Lower leg skin (tissue), 3 donors: Measurements from ENCODE around the gene RGS10.

Experiments used
- POLR2A ChIP-seq, 2 donors: fragments of 450-650 bp; IDR thresholded peaks; one replicate each; pipeline ENCODE4 v1.6.1; 2016 to 2017; ENCODE audit warnings: antibody characterized with exemption in 2 of 2, mild to moderate bottlenecking in 1 of 2, moderate library complexity in 1 of 2
- TF ChIP-seq, protein P1 (sequence below), 3 donors: fragments of 450-650 bp; IDR thresholded peaks; one replicate each; pipeline ENCODE4 v1.5.1; 2016; ENCODE audit warnings: antibody characterized with exemption in 3 of 3, mild to moderate bottlenecking in 3 of 3, moderate library complexity in 2 of 3

DNA sequence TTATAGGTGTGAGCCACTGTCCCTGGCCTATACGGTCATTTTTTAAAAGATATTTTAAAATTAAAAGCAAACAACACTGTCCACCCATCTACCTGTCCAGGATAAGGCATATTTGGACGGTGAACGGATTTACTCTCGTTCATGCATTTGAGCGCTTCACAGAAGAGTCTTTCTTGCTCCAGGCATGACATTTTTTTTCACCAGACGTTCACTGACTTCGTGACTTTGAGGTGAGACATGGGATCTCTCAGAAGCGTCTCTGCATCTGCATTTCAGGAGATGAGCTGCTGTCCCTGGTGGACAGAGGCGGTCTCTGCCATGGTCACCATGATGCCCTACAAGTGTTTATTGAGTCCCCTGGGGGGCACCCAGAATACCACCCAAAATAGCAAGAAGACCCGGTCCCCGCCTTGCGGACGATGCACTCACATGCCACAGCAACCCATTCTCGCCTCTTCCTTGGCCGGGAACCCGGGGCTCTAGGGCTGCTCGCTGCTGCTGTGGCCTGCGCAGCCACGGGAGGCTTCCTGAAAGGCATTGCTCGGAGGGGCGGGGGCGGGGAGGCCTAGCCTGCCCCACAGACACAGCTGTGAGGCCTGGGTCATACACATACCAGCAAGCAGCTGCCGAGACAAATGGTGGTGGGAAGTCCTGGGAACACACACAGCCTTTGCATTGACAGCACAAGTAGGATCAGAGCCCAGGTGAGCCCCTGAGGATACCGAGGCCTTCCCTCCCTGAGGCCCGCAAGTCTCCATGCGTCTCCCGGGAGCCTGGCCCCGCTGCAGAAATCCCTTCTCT lies 84.4 kb downstream of the RGS10 start:
- TF ChIP-seq, protein P1, sequence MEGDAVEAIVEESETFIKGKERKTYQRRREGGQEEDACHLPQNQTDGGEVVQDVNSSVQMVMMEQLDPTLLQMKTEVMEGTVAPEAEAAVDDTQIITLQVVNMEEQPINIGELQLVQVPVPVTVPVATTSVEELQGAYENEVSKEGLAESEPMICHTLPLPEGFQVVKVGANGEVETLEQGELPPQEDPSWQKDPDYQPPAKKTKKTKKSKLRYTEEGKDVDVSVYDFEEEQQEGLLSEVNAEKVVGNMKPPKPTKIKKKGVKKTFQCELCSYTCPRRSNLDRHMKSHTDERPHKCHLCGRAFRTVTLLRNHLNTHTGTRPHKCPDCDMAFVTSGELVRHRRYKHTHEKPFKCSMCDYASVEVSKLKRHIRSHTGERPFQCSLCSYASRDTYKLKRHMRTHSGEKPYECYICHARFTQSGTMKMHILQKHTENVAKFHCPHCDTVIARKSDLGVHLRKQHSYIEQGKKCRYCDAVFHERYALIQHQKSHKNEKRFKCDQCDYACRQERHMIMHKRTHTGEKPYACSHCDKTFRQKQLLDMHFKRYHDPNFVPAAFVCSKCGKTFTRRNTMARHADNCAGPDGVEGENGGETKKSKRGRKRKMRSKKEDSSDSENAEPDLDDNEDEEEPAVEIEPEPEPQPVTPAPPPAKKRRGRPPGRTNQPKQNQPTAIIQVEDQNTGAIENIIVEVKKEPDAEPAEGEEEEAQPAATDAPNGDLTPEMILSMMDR (IDR thresholded peaks at IDR 0.05): no peak
- TF ChIP-seq POLR2A (IDR thresholded peaks at IDR 0.05): no peak
